Colon (tissue), 2 donors: ENCODE measurements around the gene PSMA2.
"Not testable (repeated sequence)": the region's sequence is repeated elsewhere in the genome, so short reads cannot be mapped to it uniquely, and the experiment has no call there.

ENCODE experiments used
- FAIRE-seq: peaks from 2 replicates; lab custom pipeline; 2012; peaks lifted over from hg19 to GRCh38; lab: Jason Lieb, UNC
- donor health status: control.
- donor health status: control.

Gene PSMA2

GRCh38 chr7:42906181-42906580 lies 25.8 kb downstream of the PSMA2 start:
- FAIRE-seq = no peak

GRCh38 chr7:42902331-42902730 lies 29.6 kb downstream of the PSMA2 start:
- FAIRE-seq = no peak

GRCh38 chr7:42900842-42901241 lies 31.1 kb downstream of the PSMA2 start:
- no peak for FAIRE-seq

- no peak for FAIRE-seq
Observed at GRCh38 chr7:42893346-42894240, 38.4 kb downstream of the PSMA2 start.

GRCh38 chr7:42886893-42887505 lies 45.0 kb downstream of the PSMA2 start:
- no peak for FAIRE-seq

- no peak for FAIRE-seq
Observed at GRCh38 chr7:42886129-42886528, 45.8 kb downstream of the PSMA2 start.

GRCh38 chr7:42885183-42885582 lies 46.8 kb downstream of the PSMA2 start:
- not testable (repeated sequence) for FAIRE-seq

GRCh38 chr7:42883950-42884349 lies 48.0 kb downstream of the PSMA2 start:
- FAIRE-seq = no peak

GRCh38 chr7:42880392-42880791 lies 51.6 kb downstream of the PSMA2 start:
- FAIRE-seq = no peak

GRCh38 chr7:42878303-42878702 lies 53.7 kb downstream of the PSMA2 start:
- no peak for FAIRE-seq

GRCh38 chr7:42877862-42878261 lies 54.1 kb downstream of the PSMA2 start:
- no peak for FAIRE-seq

GRCh38 chr7:42876182-42877068 lies 55.5 kb downstream of the PSMA2 start:
- no peak for FAIRE-seq

- no peak for FAIRE-seq
Observed at GRCh38 chr7:42869131-42870020, 62.6 kb downstream of the PSMA2 start.

GRCh38 chr7:42868480-42868879 lies 63.5 kb downstream of the PSMA2 start:
- FAIRE-seq = no peak
